Keratinocyte (primary cell): ENCODE results near the gene ANKFN1. TPM values are rescaled to one million over a fixed set of nuclear protein-coding genes. Genes with fewer than 3 reads are reported as not detected.

Experiments
- DNase-seq: peaks from one replicate; pipeline ENCODE4 v3.0.0-alpha.2; 2011; ENCODE audit warnings: low read depth, missing footprints, low spot score
- FAIRE-seq: peaks from 2 replicates; lab custom pipeline; 2011; peaks lifted over from hg19 to GRCh38; lab: Jason Lieb, UNC
- H2AFZ ChIP-seq: 2 replicates; pipeline ENCODE4 v1.6.0; 2012; ENCODE audit warnings: low read length, control low read depth, inconsistent platforms; ENCODE audit not compliant: control insufficient read depth
- H3K27ac ChIP-seq: 2 replicates; pipeline ENCODE4 v1.5.1; 2011; ENCODE audit warnings: low read length; ENCODE audit not compliant: control insufficient read depth, insufficient read depth
- H3K27me3 ChIP-seq: 3 replicates; pipeline ENCODE4 v1.6.0; 2011; ENCODE audit warnings: low read length; ENCODE audit not compliant: control insufficient read depth, insufficient read depth; ENCODE audit errors: extremely low read depth
- H3K36me3 ChIP-seq, 2 experiments: 2 replicates in 1 of 2; 3 replicates in 1 of 2; pipeline ENCODE4 v1.5.1; 2011; ENCODE audit warnings: low read length in 2 of 2, mild to moderate bottlenecking in 1 of 2; ENCODE audit not compliant: control insufficient read depth in 2 of 2, insufficient read depth in 2 of 2; ENCODE audit errors: extremely low read depth in 1 of 2
- H3K4me1 ChIP-seq: 3 replicates; pipeline ENCODE4 v1.5.1; 2011; ENCODE audit warnings: low read length; ENCODE audit not compliant: control insufficient read depth, insufficient read depth; ENCODE audit errors: extremely low read depth
- H3K4me2 ChIP-seq: 3 replicates; pipeline ENCODE4 v1.6.0; 2011; ENCODE audit warnings: low read depth, low read length; ENCODE audit not compliant: control insufficient read depth, insufficient read depth; ENCODE audit errors: extremely low read depth
- H3K4me3 ChIP-seq, 3 experiments: fragments of 200-600 bp in 1 of 3; sonication (generic) in 1 of 3; 2 replicates in 2 of 3; 3 replicates in 1 of 3; pipeline ENCODE4 v1.5.1; 2011 to 2016; ENCODE audit warnings: low read length in 3 of 3, mild to moderate bottlenecking in 3 of 3, control low read depth in 2 of 3, inconsistent platforms in 1 of 3, low read depth in 1 of 3, mixed read lengths in 1 of 3, mixed run types in 1 of 3, moderate library complexity in 1 of 3; ENCODE audit not compliant: control insufficient read depth in 2 of 3, insufficient read depth in 2 of 3; ENCODE audit errors: extremely low read depth in 1 of 3
- H3K79me2 ChIP-seq: 2 replicates; pipeline ENCODE4 v1.6.0; 2012; ENCODE audit warnings: low read length; ENCODE audit not compliant: control insufficient read depth, insufficient read depth
- H3K9ac ChIP-seq: 3 replicates; pipeline ENCODE4 v1.6.0; 2011; ENCODE audit warnings: low read length; ENCODE audit not compliant: control insufficient read depth, insufficient read depth; ENCODE audit errors: extremely low read depth
- H3K9me1 ChIP-seq: 3 replicates; pipeline ENCODE4 v1.6.0; 2011; ENCODE audit warnings: low read length; ENCODE audit not compliant: control insufficient read depth, insufficient read depth; ENCODE audit errors: extremely low read depth
- H3K9me3 ChIP-seq: 2 replicates; pipeline ENCODE4 v1.5.1; 2012; ENCODE audit warnings: low read depth, low read length; ENCODE audit not compliant: control insufficient read depth
- H4K20me1 ChIP-seq: 3 replicates; pipeline ENCODE4 v1.6.0; 2011; ENCODE audit warnings: low read length; ENCODE audit not compliant: control insufficient read depth, insufficient read depth; ENCODE audit errors: extremely low read depth
- EZH2 ChIP-seq: IDR thresholded peaks from one replicate; pipeline ENCODE4 v1.6.1; 2012; ENCODE audit warnings: inconsistent platforms, mild to moderate bottlenecking, low read length, moderate library complexity
- dilution Hi-C: fragments of 300-500 bp; cut with MboI; formaldehyde crosslinking; loops from one replicate; pipeline ENCODE4 v1.7.0; 2020; ENCODE audit warnings: low sequenced_read_pairs; ENCODE audit not compliant: extremely low pct_ligation_motif_present
- polyA plus RNA-seq, 5 experiments: library from polyadenylated mRNA; depleted of rRNA in 3 of 5; stranded (reverse) in 3 of 5; stranded (forward) in 1 of 5; unstranded in 1 of 5; fragments of >200 nt; gene quantifications; 1 replicate in 1 of 5; 2 replicates in 3 of 5; 3 replicates in 1 of 5; pipeline versions ENCODE4 v1.2.1 to v1.2.3, GENCODE V29; 2011 to 2012; ENCODE audit warnings: missing spikeins in 2 of 5, low read depth in 1 of 5, low replicate concordance in 1 of 5
- TF ChIP-seq, protein P1 (sequence below), 3 experiments: IDR thresholded peaks in 1 of 3; conservative IDR thresholded peaks in 1 of 3; optimal IDR thresholded peaks in 1 of 3; 2 replicates in 2 of 3; 3 replicates in 1 of 3; pipeline versions ENCODE3 to v1.5.1; 2011; ENCODE audit warnings: low read length in 3 of 3, mild to moderate bottlenecking in 3 of 3, moderate library complexity in 2 of 3, control low read depth in 1 of 3, inconsistent platforms in 1 of 3; ENCODE audit not compliant: insufficient read depth in 2 of 3; ENCODE audit errors: extremely low read depth in 1 of 3

Gene ANKFN1
- polyA plus RNA-seq, 1 donor (not counting 4 experiments of a cell fraction or from before 2014, with no cell fraction given) = 0.12 TPM

GRCh38 chr17:56206351-56206750, 53.1 kb downstream of the ANKFN1 start:
- H3K79me2 ChIP-seq = no peaks in the 10 kb centered on the region
- no peaks in the 10 kb centered on the region for H3K36me3 ChIP-seq
- no peak for TF ChIP-seq EZH2
- TF ChIP-seq, protein P1, sequence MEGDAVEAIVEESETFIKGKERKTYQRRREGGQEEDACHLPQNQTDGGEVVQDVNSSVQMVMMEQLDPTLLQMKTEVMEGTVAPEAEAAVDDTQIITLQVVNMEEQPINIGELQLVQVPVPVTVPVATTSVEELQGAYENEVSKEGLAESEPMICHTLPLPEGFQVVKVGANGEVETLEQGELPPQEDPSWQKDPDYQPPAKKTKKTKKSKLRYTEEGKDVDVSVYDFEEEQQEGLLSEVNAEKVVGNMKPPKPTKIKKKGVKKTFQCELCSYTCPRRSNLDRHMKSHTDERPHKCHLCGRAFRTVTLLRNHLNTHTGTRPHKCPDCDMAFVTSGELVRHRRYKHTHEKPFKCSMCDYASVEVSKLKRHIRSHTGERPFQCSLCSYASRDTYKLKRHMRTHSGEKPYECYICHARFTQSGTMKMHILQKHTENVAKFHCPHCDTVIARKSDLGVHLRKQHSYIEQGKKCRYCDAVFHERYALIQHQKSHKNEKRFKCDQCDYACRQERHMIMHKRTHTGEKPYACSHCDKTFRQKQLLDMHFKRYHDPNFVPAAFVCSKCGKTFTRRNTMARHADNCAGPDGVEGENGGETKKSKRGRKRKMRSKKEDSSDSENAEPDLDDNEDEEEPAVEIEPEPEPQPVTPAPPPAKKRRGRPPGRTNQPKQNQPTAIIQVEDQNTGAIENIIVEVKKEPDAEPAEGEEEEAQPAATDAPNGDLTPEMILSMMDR (optimal IDR thresholded peaks at IDR 0.05 in 1 of 3, IDR thresholded peaks at IDR 0.05 in 1 of 3, conservative IDR thresholded peaks at IDR 0.05 in 1 of 3; ENCODE audit: extremely low read depth in 1 of 3, insufficient read depth in 2 of 3, low read length in 3 of 3) = no peak
- no peaks in the 10 kb centered on the region for H3K4me1 ChIP-seq
- no peaks in the 10 kb centered on the region for H4K20me1 ChIP-seq
- H3K4me2 ChIP-seq = no peak overlapping the region
- FAIRE-seq (no peak), DNase-seq (no peak)
- dilution Hi-C loops = no loop called here
- no peak overlapping the region for H3K27ac ChIP-seq
- no peaks in the 10 kb centered on the region for H3K27me3 ChIP-seq
- H3K9ac ChIP-seq = no peak overlapping the region
- H2AFZ ChIP-seq = no peak overlapping the region
- H3K9me1 ChIP-seq = no peaks in the 10 kb centered on the region
- peaks cover 3% of the 10 kb centered on the region for H3K9me3 ChIP-seq
- H3K4me3 ChIP-seq = no peak overlapping the region

DNA sequence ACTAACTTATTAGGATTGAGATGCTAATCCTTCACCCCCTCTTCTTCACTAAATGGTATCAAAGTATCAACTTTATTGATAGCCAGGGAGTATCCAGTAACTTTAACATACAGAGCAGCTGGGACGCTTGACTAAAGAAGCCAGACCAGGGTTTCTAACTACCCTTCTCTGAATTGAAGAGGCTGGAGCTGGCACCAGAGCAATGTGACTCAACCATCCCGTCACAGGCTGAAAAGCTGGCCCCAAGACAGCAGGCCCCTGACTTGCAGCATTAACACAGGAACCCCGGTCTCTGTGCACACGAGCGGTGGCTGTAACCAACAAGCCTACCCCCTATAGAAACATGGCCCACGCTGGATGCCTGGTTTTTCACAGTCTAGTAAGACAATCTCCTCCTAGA, 59.8 kb downstream of the ANKFN1 start:
- FAIRE-seq (no peak), DNase-seq (no peak)
- H3K27me3 ChIP-seq = no peaks in the 10 kb centered on the region
- no peaks in the 10 kb centered on the region for H3K9me3 ChIP-seq
- no peak overlapping the region for H3K27ac ChIP-seq
- no peaks in the 10 kb centered on the region for H4K20me1 ChIP-seq
- H3K4me1 ChIP-seq = no peaks in the 10 kb centered on the region
- no peak overlapping the region for H2AFZ ChIP-seq
- no peak overlapping the region for H3K4me2 ChIP-seq
- H3K9me1 ChIP-seq = no peaks in the 10 kb centered on the region
- no peak overlapping the region for H3K9ac ChIP-seq
- TF ChIP-seq, protein P1 (optimal IDR thresholded peaks at IDR 0.05 in 1 of 3, IDR thresholded peaks at IDR 0.05 in 1 of 3, conservative IDR thresholded peaks at IDR 0.05 in 1 of 3; ENCODE audit: extremely low read depth in 1 of 3, insufficient read depth in 2 of 3, low read length in 3 of 3) = no peak
- no peak for TF ChIP-seq EZH2
- H3K79me2 ChIP-seq = no peaks in the 10 kb centered on the region
- dilution Hi-C loops = no loop called here
- no peaks in the 10 kb centered on the region for H3K36me3 ChIP-seq
- H3K4me3 ChIP-seq = no peak overlapping the region
